A549 (cell line): ENCODE measurements around the gene ZFYVE28. TPM values are rescaled to one million over a fixed set of nuclear protein-coding genes. Genes with fewer than 3 reads are reported as not detected.

Source experiments
- ATAC-seq, 2 experiments: fragments of 200-7000 bp in 1 of 2; fragments of >200 bp in 1 of 2; cut with Nextera tagmentation in 1 of 2; cut with Tn5 transposase in 1 of 2; 3 replicates each; pipeline versions ENCODE4 v1.8.0 to v1.9.1; 2018 to 2020; ENCODE audit warnings: mild to moderate bottlenecking in 1 of 2, moderate library complexity in 1 of 2
- CTCF ChIA-PET: fragments of 300-600 bp; sonication (Branson Sonifier 250); formaldehyde crosslinking; extraction: SDS; loops from one replicate; lab custom pipeline; 2021; ENCODE audit warnings: antibody characterized with exemption, inconsistent platforms; lab: Yijun Ruan, JAX
- POLR2A ChIA-PET: fragments of 350-600 bp; formaldehyde crosslinking; extraction: SDS; loops from one replicate; lab custom pipeline; 2021; ENCODE audit warnings: antibody characterized with exemption, inconsistent platforms; lab: Yijun Ruan, JAX
- DNase-seq, 2 experiments: peaks; one replicate each; pipeline versions ENCODE4 v3.0.0 to v3.0.0-alpha.2; 2011 to 2016; ENCODE audit warnings: low read depth in 1 of 2, low spot score in 1 of 2
- FAIRE-seq: peaks from 2 replicates; lab custom pipeline; 2011; peaks lifted over from hg19 to GRCh38; lab: Jason Lieb, UNC
- H3K27ac ChIP-seq, 2 experiments: fragments of >200 bp; sonication (Bioruptor Twin); formaldehyde crosslinking; 3 replicates each; pipeline ENCODE4 v1.5.1; 2016 to 2017
- H3K4me1 ChIP-seq: fragments of >200 bp; sonication (Bioruptor Twin); formaldehyde crosslinking; 3 replicates; pipeline ENCODE4 v1.6.1; 2016
- H3K4me2 ChIP-seq: fragments of >200 bp; sonication (Bioruptor Twin); formaldehyde crosslinking; 3 replicates; pipeline ENCODE4 v1.6.1; 2016
- H3K4me3 ChIP-seq: fragments of >200 bp; sonication (Bioruptor Twin); formaldehyde crosslinking; 3 replicates; pipeline ENCODE4 v1.5.1; 2016
- H3K9me3 ChIP-seq: fragments of >200 bp; sonication (Bioruptor Twin); formaldehyde crosslinking; 3 replicates; pipeline ENCODE4 v1.6.1; 2016
- BHLHE40 ChIP-seq: IDR thresholded peaks from 2 replicates; pipeline ENCODE4 v1.6.1; 2012; ENCODE audit warnings: low read depth, low read length, inconsistent platforms
- CEBPB ChIP-seq, 2 experiments: fragments of >200 bp in 1 of 2; sonication (Bioruptor Twin) in 1 of 2; formaldehyde crosslinking in 1 of 2; IDR thresholded peaks; 2 replicates each; pipeline ENCODE4 v1.6.1; 2012 to 2016
- CHD4 ChIP-seq: fragments of 200-600 bp; sonication (generic); IDR thresholded peaks from 2 replicates; pipeline ENCODE4 v1.6.1; 2016; ENCODE audit warnings: antibody characterized with exemption, mild to moderate bottlenecking, borderline replicate concordance
- EHF ChIP-seq: fragments of 250-450 bp; sonication (Bioruptor Pico); IDR thresholded peaks from 2 replicates; pipeline ENCODE4 v1.5.0; 2020; ENCODE audit warnings: mild to moderate bottlenecking
- EHMT2 ChIP-seq: fragments of 200-600 bp; sonication (generic); IDR thresholded peaks from 2 replicates; pipeline ENCODE4 v1.6.1; 2016; ENCODE audit warnings: antibody characterized with exemption, low read depth, mild to moderate bottlenecking, moderate library complexity
- EP300 ChIP-seq, 2 experiments: fragments of >200 bp; sonication (Bioruptor Twin); formaldehyde crosslinking; IDR thresholded peaks; 2 replicates in 1 of 2; 3 replicates in 1 of 2; pipeline ENCODE4 v1.6.1; 2016 to 2017
- FOSB ChIP-seq: fragments of 250-450 bp; sonication (Bioruptor Pico); IDR thresholded peaks from 2 replicates; pipeline ENCODE4 v1.5.0; 2020; ENCODE audit warnings: mild to moderate bottlenecking, moderate library complexity
- FOSL2 ChIP-seq, 2 experiments: fragments of 450-650 bp in 1 of 2; fragments of >200 bp in 1 of 2; sonication (Bioruptor Twin) in 1 of 2; formaldehyde crosslinking; IDR thresholded peaks; 2 replicates each; pipeline versions ENCODE4 v1.5.0 to v1.6.1; 2016 to 2020; ENCODE audit warnings: mild to moderate bottlenecking in 1 of 2, moderate library complexity in 1 of 2
- JUN ChIP-seq, 2 experiments: fragments of >200 bp; sonication (Bioruptor Twin); formaldehyde crosslinking; IDR thresholded peaks; 2 replicates in 1 of 2; 3 replicates in 1 of 2; pipeline ENCODE4 v1.6.1; 2016 to 2017
- KDM5A ChIP-seq: fragments of 200-600 bp; sonication (generic); IDR thresholded peaks from 2 replicates; pipeline ENCODE4 v1.6.1; 2016; ENCODE audit warnings: antibody characterized with exemption, mild to moderate bottlenecking
- MAFK ChIP-seq: fragments of 450-650 bp; IDR thresholded peaks from 2 replicates; pipeline ENCODE4 v1.6.1; 2014; ENCODE audit not compliant: partially characterized antibody
- RARB ChIP-seq: fragments of 250-450 bp; sonication (Bioruptor Pico); IDR thresholded peaks from 2 replicates; pipeline ENCODE4 v1.8.0; 2021; ENCODE audit warnings: mild to moderate bottlenecking, moderate library complexity
- RNF2 ChIP-seq: fragments of 200-600 bp; sonication (generic); IDR thresholded peaks from 2 replicates; pipeline ENCODE4 v1.6.1; 2016; ENCODE audit warnings: low read depth, mild to moderate bottlenecking, antibody characterized with exemption, moderate library complexity, borderline replicate concordance
- SMC3 ChIP-seq: fragments of >200 bp; sonication (Bioruptor Twin); formaldehyde crosslinking; IDR thresholded peaks from 3 replicates; pipeline ENCODE4 v1.6.1; 2018; ENCODE audit warnings: inconsistent platforms
- TFCP2L1 ChIP-seq: fragments of 250-450 bp; sonication (Bioruptor Pico); IDR thresholded peaks from 2 replicates; pipeline ENCODE4 v1.5.0; 2021; ENCODE audit warnings: mild to moderate bottlenecking
- TP53 ChIP-seq: fragments of 250-450 bp; sonication (Bioruptor Pico); IDR thresholded peaks from 2 replicates; pipeline ENCODE4 v1.5.0; 2021; ENCODE audit warnings: mild to moderate bottlenecking, moderate library complexity
- ZNF302 ChIP-seq: fragments of 250-450 bp; sonication (Bioruptor Pico); IDR thresholded peaks from 2 replicates; pipeline ENCODE4 v1.9.0; 2021; ENCODE audit warnings: inconsistent platforms, mild to moderate bottlenecking, moderate library complexity
- ZSCAN20 ChIP-seq: fragments of 250-450 bp; sonication (Bioruptor Pico); IDR thresholded peaks from 2 replicates; pipeline ENCODE4 v1.8.0; 2022; ENCODE audit warnings: mild to moderate bottlenecking, moderate library complexity
- WGBS: methylation state at CpG from one replicate; pipeline ENCODE4 v1.1.6; 2017; ENCODE audit errors: missing lambda C conversion rate; 5-methylcytosine and 5-hydroxymethylcytosine counted together
- polyA plus RNA-seq, 4 experiments: library from polyadenylated mRNA; depleted of rRNA in 3 of 4; stranded (reverse); fragments of >200 nt; fragmentation: RNase III in 1 of 4; extraction: RNeasy Plus Mini Kit Qiagen cat#74134 plus additional on column Dnase treatment in 1 of 4; gene quantifications; 2 replicates in 3 of 4; 3 replicates in 1 of 4; pipeline ENCODE4 v1.2.3, GENCODE V29; 2011 to 2017
- TF ChIP-seq, protein P1 (sequence below): IDR thresholded peaks from 2 replicates; pipeline ENCODE4 v1.6.1; 2012
- TF ChIP-seq, protein P2 (sequence below): fragments of >200 bp; sonication (Bioruptor Twin); formaldehyde crosslinking; IDR thresholded peaks from 2 replicates; pipeline ENCODE4 v1.6.1; 2016
- TF ChIP-seq, protein P3 (sequence below): IDR thresholded peaks from 2 replicates; pipeline ENCODE4 v1.6.1; 2012; ENCODE audit warnings: low read depth, borderline replicate concordance

The ZFYVE28 gene
- polyA plus RNA-seq, 2 of the 4 experiments (the other 2 are of a cell fraction): 2.1 to 2.3 TPM

DNA sequence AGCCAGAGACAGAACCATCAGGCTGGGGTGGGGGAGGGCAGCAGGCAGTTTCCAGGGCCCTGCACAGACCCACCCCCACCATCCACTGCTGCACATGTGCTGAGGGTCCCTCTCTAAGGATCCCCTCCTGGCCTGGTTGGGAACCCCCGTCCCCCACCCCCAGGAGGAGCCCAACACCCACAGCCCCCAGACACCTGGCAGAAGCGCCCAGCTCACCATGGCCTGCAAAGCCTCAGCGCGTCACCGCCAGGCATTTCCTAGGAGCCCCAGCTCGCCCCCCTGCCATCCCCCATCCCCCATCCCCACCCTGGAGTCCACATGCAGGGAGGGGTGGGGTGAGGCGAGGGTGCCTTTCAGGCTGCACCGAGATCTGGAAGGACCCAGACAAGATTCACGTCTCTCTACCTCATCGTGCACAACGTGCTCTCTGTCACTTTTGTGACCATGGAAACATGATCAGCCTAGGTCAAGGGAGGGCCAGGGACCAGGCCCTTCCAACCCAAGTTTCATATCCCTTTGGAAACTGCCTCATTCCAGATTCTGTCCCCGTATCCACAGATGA is 165.8 kb downstream of the ZFYVE28 start:
- 91% methylated on average over 5 of the region's 12 CpGs for WGBS

DNA sequence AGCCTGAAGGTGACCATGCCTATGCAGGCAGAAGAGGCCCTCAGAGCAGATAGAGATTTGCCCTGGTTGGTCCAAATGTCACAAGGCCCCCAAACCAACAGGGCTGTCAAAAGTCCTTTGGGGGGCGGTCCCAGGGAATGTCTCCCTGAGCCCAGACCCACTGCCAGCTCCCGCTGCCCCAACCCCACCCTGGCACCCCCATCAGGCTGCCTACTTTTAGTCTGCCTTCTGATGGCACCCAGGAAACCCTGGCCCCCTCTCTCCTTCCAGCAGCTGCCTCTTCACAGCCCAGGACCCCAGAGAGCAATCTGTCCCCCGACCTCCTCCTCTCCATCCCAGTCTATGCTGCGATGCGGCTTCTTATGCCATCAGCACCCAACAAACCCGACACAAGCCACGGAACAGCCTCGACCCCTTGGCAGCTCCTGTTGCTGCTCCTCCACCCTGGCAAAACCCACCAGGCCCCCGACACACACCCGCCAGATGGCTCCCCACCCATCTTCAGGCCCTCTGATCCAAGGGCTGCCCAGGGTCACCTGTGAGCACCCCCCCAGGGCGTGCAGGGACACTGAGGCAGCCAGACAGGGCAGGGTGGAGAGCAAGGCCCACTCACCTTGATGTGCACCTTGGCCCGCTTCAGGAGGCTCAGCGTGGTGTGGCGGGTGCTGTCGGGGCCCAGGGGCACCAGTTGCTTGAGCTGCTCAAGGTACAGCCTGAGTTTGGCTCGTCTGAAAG is 166.5 kb downstream of the ZFYVE28 start:
- POLR2A ChIA-PET: interaction anchor here (1.2 to 1.4 kb wide), 1 partner anchor 10 kb away, joined by 4 read pairs; the partner anchor contains the start of gene MXD4

More for the DNA sequence above, 165.8 kb downstream of the ZFYVE28 start:
- FAIRE-seq: no peak
- Histone ChIP-seq H3K9me3 (no peaks in the 10 kb centered on the region), H3K4me2 (no peak overlapping the region), H3K27ac (no peak overlapping the region), H3K4me3 (no peak overlapping the region), H3K4me1 (no peaks in the 10 kb centered on the region)
- TF ChIP-seq, protein P1, sequence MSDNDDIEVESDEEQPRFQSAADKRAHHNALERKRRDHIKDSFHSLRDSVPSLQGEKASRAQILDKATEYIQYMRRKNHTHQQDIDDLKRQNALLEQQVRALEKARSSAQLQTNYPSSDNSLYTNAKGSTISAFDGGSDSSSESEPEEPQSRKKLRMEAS: no peak
- no peak for TF ChIP-seq EP300 (IDR thresholded peaks at IDR 0.05)
- TF ChIP-seq EHMT2: no peak
- no peak for TF ChIP-seq CEBPB (IDR thresholded peaks at IDR 0.05)
- TF ChIP-seq KDM5A: no peak
- no peak for TF ChIP-seq TP53 (CRISPR knock-in tag)
- no peak for TF ChIP-seq JUN (IDR thresholded peaks at IDR 0.05)
- TF ChIP-seq FOSB (CRISPR knock-in tag): no peak
- POLR2A ChIA-PET: interaction anchor here (1.4 kb wide), 1 partner anchor 10 kb away, joined by 4 read pairs; the partner anchor contains the start of gene MXD4
- ATAC-seq: no peak
- no peak for DNase-seq
- CTCF ChIA-PET: no interaction called here

DNA sequence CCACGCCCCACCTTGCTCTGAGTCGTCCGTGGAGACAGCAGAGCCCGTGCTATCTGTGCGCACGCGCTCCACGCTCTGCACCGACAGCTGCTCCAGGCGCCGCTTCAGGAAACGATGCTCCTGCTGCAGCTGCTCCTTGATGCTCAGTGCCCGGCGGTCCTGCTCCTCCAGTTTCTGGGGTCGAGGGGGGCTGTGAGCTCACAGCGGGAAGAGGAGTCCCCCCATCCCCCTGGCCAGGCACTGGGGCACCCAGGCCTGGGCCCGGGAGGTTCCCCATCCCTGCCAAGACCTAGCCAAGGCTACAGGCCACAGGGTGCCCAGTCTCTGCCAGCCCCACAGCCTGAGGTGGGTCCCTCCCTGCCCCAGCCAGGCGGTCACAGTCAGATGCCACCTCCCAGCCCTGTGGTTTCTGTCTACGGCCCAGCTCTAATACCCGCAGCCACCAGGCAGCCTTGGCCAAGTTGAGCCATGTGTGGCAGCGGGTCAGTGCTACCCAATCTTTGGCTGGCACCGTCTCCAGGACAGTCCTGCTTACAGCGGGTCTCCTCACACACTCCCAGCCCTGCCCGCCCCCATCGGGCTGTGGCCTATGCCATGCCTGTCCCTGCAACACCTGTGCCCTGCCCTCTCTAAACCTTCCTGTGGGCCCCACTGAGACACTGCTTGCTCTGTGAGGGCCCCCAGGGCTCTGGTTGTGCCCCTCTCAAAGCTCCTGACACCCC is 167.2 kb downstream of the ZFYVE28 start:
- H3K4me2 ChIP-seq: no peak overlapping the region
- FAIRE-seq: no peak
- H3K4me3 ChIP-seq: no peak overlapping the region
- ATAC-seq: no peak
- CTCF ChIA-PET: interaction anchor here (2.2 kb wide), 1 partner anchor 31 kb away, joined by 6 read pairs; no protein-coding TSS in a partner anchor
- no peaks in the 10 kb centered on the region for H3K9me3 ChIP-seq
- WGBS: 97% methylated on average over 6 of the region's 25 CpGs
- no peak for DNase-seq
- TF ChIP-seq MAFK (no peak), FOSL2 (IDR thresholded peaks at IDR 0.05) (no peak), FOSL2 (CRISPR knock-in tag; IDR thresholded peaks at IDR 0.05) (no peak), BHLHE40 (no peak)
- TF ChIP-seq, protein P2, sequence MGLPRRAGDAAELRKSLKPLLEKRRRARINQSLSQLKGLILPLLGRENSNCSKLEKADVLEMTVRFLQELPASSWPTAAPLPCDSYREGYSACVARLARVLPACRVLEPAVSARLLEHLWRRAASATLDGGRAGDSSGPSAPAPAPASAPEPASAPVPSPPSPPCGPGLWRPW: no peak
- TF ChIP-seq, protein P3, sequence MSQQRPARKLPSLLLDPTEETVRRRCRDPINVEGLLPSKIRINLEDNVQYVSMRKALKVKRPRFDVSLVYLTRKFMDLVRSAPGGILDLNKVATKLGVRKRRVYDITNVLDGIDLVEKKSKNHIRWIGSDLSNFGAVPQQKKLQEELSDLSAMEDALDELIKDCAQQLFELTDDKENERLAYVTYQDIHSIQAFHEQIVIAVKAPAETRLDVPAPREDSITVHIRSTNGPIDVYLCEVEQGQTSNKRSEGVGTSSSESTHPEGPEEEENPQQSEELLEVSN: no peak
- TF ChIP-seq, all 56 proteins: peak for 0
- POLR2A ChIA-PET: interaction anchor here (1.2 kb wide), 1 partner anchor 11 kb away, joined by 4 read pairs; the partner anchor contains the start of gene MXD4
- no peak overlapping the region for H3K27ac ChIP-seq
- no peaks in the 10 kb centered on the region for H3K4me1 ChIP-seq

More for the DNA sequence above, 166.5 kb downstream of the ZFYVE28 start:
- Histone ChIP-seq H3K4me1 (no peaks in the 10 kb centered on the region), H3K9me3 (no peaks in the 10 kb centered on the region), H3K27ac (no peak overlapping the region)
- no peak for ATAC-seq
- CTCF ChIA-PET: no interaction called here
- TF ChIP-seq RNF2: no peak
- no peak for TF ChIP-seq EHF (CRISPR knock-in tag)
- TF ChIP-seq SMC3: no peak
- TF ChIP-seq ZSCAN20: no peak
- no peak for TF ChIP-seq RARB (CRISPR knock-in tag)
- TF ChIP-seq CHD4: no peak
- TF ChIP-seq FOSB (CRISPR knock-in tag): no peak
- no peak for TF ChIP-seq TFCP2L1 (CRISPR knock-in tag)
- TF ChIP-seq FOSL2 (IDR thresholded peaks at IDR 0.05): no peak
- no peak for TF ChIP-seq FOSL2 (CRISPR knock-in tag; IDR thresholded peaks at IDR 0.05)
- no peak for TF ChIP-seq ZNF302 (CRISPR knock-in tag)
- TF ChIP-seq, all 56 proteins: peak for 0
- no peak overlapping the region for H3K4me2 ChIP-seq
- no peak overlapping the region for H3K4me3 ChIP-seq
- FAIRE-seq: no peak
- no peak for DNase-seq
- 95% methylated on average over 9 of the region's 16 CpGs for WGBS
